ENCODE measurements around the gene SH3PXD2A.

SH3PXD2A gene

GRCh38 chr10:103707956-103708626, 147.3 kb downstream of the SH3PXD2A start:
- H2AFZ ChIP-seq = no peak overlapping the region
- no peaks in the 10 kb centered on the region for H3K4me1 ChIP-seq
- no peaks in the 10 kb centered on the region for H3K9me3 ChIP-seq (ENCODE audit: control insufficient read depth, low read length)
- no peaks in the 10 kb centered on the region for H3K27me3 ChIP-seq (ENCODE audit: control insufficient read depth, insufficient read depth, low read length)
- no peak overlapping the region for H3K9ac ChIP-seq
- H3K79me2 ChIP-seq = no peaks in the 10 kb centered on the region
- H3K4me2 ChIP-seq (ENCODE audit: low read length) = no peak overlapping the region
- H3K4me3 ChIP-seq (ENCODE audit: low read depth, low read length) = no peak overlapping the region
- no peak overlapping the region for H3K27ac ChIP-seq
- TF ChIP-seq CTCF (IDR thresholded peaks at IDR 0.05) = no peak
- no peaks in the 10 kb centered on the region for H3K36me3 ChIP-seq (ENCODE audit: control insufficient read depth, insufficient read depth, low read length)

GRCh38 chr10:103706762-103707161, 148.6 kb downstream of the SH3PXD2A start:
- no peaks in the 10 kb centered on the region for H3K79me2 ChIP-seq
- no peak overlapping the region for H2AFZ ChIP-seq
- no peak overlapping the region for H3K4me3 ChIP-seq (ENCODE audit: low read depth, low read length)
- no peaks in the 10 kb centered on the region for H3K9me3 ChIP-seq (ENCODE audit: control insufficient read depth, low read length)
- H3K9ac ChIP-seq = no peak overlapping the region
- H3K27me3 ChIP-seq (ENCODE audit: control insufficient read depth, insufficient read depth, low read length) = no peaks in the 10 kb centered on the region
- H3K36me3 ChIP-seq (ENCODE audit: control insufficient read depth, insufficient read depth, low read length) = no peaks in the 10 kb centered on the region
- H3K4me1 ChIP-seq = no peaks in the 10 kb centered on the region
- no peak for TF ChIP-seq CTCF (IDR thresholded peaks at IDR 0.05)
- no peak overlapping the region for H3K4me2 ChIP-seq (ENCODE audit: low read length)
- no peak overlapping the region for H3K27ac ChIP-seq

GRCh38 chr10:103706047-103706446, 149.3 kb downstream of the SH3PXD2A start:
- Histone ChIP-seq H3K4me3 (ENCODE audit: low read depth, low read length) (no peak overlapping the region), H3K36me3 (ENCODE audit: control insufficient read depth, insufficient read depth, low read length) (no peaks in the 10 kb centered on the region), H3K4me1 (no peaks in the 10 kb centered on the region), H2AFZ (no peak overlapping the region), H3K27me3 (ENCODE audit: control insufficient read depth, insufficient read depth, low read length) (no peaks in the 10 kb centered on the region), H3K79me2 (no peaks in the 10 kb centered on the region), H3K4me2 (ENCODE audit: low read length) (no peak overlapping the region), H3K27ac (no peak overlapping the region), H3K9me3 (ENCODE audit: control insufficient read depth, low read length) (no peaks in the 10 kb centered on the region), H3K9ac (no peak overlapping the region)
- TF ChIP-seq CTCF (IDR thresholded peaks at IDR 0.05) = no peak

- Histone ChIP-seq H3K36me3 (ENCODE audit: control insufficient read depth, insufficient read depth, low read length) (no peaks in the 10 kb centered on the region), H3K27me3 (ENCODE audit: control insufficient read depth, insufficient read depth, low read length) (no peaks in the 10 kb centered on the region), H3K27ac (no peak overlapping the region), H3K4me3 (ENCODE audit: low read depth, low read length) (no peak overlapping the region), H3K9me3 (ENCODE audit: control insufficient read depth, low read length) (no peaks in the 10 kb centered on the region), H3K4me2 (ENCODE audit: low read length) (no peak overlapping the region), H3K79me2 (no peaks in the 10 kb centered on the region), H3K4me1 (no peaks in the 10 kb centered on the region), H2AFZ (no peak overlapping the region), H3K9ac (no peak overlapping the region)
- TF ChIP-seq CTCF (IDR thresholded peaks at IDR 0.05) = no peak
Observed at GRCh38 chr10:103703941-103704919, 151.1 kb downstream of the SH3PXD2A start.

All from parathyroid adenoma (tissue), 2 donors.